Measurements from ENCODE around the gene GNAT1.

The GNAT1 gene

DNA sequence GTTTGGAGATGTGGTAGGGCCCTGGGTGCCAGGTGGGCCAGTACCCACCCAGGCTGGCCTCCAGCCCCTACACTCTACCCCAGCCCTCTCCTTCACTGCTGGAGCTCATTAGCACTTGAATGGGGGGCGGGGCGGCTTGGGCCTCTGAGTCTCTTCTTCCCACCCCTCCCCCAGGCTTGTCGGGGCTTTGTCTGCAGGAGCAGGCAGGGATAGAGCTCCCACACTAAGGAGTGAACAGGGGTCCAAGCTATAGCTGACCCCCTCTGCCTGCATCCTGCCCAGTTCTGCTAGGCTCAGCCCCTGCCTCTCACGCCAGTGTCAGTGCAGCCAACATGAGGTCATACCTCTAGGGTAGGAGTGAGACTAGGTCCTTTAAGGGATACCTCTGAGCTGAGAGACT, 49.8 kb downstream of the GNAT1 start:
- no peak for TF ChIP-seq FOXP2 (optimal IDR thresholded peaks at IDR 0.05; ENCODE audit: borderline replicate concordance, extremely low read depth, extremely low read length, insufficient read depth)
- no peak for TF ChIP-seq TAF1 (IDR thresholded peaks at IDR 0.05; ENCODE audit: borderline replicate concordance, insufficient read depth, low read length)
- TF ChIP-seq SIN3A (IDR thresholded peaks at IDR 0.05; ENCODE audit: borderline replicate concordance, insufficient read depth, low read length): no peak
- TF ChIP-seq, protein P1, sequence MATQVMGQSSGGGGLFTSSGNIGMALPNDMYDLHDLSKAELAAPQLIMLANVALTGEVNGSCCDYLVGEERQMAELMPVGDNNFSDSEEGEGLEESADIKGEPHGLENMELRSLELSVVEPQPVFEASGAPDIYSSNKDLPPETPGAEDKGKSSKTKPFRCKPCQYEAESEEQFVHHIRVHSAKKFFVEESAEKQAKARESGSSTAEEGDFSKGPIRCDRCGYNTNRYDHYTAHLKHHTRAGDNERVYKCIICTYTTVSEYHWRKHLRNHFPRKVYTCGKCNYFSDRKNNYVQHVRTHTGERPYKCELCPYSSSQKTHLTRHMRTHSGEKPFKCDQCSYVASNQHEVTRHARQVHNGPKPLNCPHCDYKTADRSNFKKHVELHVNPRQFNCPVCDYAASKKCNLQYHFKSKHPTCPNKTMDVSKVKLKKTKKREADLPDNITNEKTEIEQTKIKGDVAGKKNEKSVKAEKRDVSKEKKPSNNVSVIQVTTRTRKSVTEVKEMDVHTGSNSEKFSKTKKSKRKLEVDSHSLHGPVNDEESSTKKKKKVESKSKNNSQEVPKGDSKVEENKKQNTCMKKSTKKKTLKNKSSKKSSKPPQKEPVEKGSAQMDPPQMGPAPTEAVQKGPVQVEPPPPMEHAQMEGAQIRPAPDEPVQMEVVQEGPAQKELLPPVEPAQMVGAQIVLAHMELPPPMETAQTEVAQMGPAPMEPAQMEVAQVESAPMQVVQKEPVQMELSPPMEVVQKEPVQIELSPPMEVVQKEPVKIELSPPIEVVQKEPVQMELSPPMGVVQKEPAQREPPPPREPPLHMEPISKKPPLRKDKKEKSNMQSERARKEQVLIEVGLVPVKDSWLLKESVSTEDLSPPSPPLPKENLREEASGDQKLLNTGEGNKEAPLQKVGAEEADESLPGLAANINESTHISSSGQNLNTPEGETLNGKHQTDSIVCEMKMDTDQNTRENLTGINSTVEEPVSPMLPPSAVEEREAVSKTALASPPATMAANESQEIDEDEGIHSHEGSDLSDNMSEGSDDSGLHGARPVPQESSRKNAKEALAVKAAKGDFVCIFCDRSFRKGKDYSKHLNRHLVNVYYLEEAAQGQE (IDR thresholded peaks at IDR 0.05; ENCODE audit: insufficient read depth in 1 of 2, low read depth in 2 of 2, low read length in 2 of 2): no peak
- TF ChIP-seq POLR2AphosphoS5 (IDR thresholded peaks at IDR 0.05; ENCODE audit: low read depth, low read length): no peak

DNA sequence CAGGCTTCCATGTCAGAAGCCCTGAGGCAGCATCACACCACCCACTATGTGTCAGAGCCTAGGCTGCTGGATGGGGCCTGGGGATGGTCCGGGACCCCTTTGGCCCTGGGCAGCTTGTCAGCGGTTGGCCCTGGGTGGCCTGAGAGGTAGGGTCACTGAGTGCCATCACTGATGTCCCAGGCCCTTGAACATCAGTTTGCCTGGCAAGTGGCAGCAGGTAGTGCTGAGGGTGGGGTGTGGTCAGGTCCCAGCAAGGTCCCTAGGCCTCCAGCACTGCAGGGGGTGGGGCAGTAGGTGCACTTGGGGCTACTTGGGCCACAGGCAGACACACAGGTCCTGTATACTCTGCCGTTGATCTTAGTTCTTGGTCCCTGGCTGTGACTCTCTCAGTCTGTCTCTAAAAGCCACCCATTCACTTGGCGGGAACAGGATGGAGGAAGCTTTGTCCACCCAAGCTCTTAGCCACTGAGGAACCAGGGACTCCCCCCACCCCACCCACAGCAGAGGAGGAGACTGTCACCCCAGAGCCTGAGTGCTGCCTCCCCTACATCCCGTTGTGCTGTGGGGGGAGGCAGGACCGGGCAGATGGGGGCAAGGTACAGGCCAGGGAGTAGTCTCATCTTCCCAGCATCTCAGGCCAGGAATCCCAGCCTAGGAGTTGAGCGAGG, 50.4 kb downstream of the GNAT1 start:
- TF ChIP-seq SIN3A (IDR thresholded peaks at IDR 0.05; ENCODE audit: borderline replicate concordance, insufficient read depth, low read length) (no peak), POLR2AphosphoS5 (IDR thresholded peaks at IDR 0.05; ENCODE audit: low read depth, low read length) (no peak), TAF1 (IDR thresholded peaks at IDR 0.05; ENCODE audit: borderline replicate concordance, insufficient read depth, low read length) (no peak), FOXP2 (optimal IDR thresholded peaks at IDR 0.05; ENCODE audit: borderline replicate concordance, extremely low read depth, extremely low read length, insufficient read depth) (no peak)
- TF ChIP-seq, protein P1 (IDR thresholded peaks at IDR 0.05; ENCODE audit: insufficient read depth in 1 of 2, low read depth in 2 of 2, low read length in 2 of 2): no peak

DNA sequence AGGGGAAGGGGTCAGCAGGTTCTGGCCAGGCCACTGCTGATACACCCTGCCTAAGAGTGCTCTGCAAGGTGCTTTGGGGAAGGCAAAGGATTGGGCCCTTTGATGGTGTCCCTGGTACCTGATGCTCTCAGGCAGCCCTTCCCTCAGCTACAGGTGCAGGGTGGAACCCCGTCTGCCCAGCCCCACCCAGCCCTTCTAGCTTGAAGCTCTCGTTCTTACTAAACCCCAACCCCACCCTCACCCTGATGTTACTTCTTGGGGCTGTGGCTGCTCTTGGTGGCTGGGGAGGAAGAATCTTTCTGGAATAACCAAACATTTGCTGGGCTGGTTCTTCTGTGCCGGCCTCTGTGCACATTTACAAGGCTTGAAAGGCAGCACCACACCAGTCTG, 51.0 kb downstream of the GNAT1 start:
- TF ChIP-seq, protein P1 (IDR thresholded peaks at IDR 0.05; ENCODE audit: insufficient read depth in 1 of 2, low read depth in 2 of 2, low read length in 2 of 2): no peak
- TF ChIP-seq FOXP2 (optimal IDR thresholded peaks at IDR 0.05; ENCODE audit: borderline replicate concordance, extremely low read depth, extremely low read length, insufficient read depth) (no peak), SIN3A (IDR thresholded peaks at IDR 0.05; ENCODE audit: borderline replicate concordance, insufficient read depth, low read length) (no peak), POLR2AphosphoS5 (IDR thresholded peaks at IDR 0.05; ENCODE audit: low read depth, low read length) (no peak), TAF1 (IDR thresholded peaks at IDR 0.05; ENCODE audit: borderline replicate concordance, insufficient read depth, low read length) (no peak)

DNA sequence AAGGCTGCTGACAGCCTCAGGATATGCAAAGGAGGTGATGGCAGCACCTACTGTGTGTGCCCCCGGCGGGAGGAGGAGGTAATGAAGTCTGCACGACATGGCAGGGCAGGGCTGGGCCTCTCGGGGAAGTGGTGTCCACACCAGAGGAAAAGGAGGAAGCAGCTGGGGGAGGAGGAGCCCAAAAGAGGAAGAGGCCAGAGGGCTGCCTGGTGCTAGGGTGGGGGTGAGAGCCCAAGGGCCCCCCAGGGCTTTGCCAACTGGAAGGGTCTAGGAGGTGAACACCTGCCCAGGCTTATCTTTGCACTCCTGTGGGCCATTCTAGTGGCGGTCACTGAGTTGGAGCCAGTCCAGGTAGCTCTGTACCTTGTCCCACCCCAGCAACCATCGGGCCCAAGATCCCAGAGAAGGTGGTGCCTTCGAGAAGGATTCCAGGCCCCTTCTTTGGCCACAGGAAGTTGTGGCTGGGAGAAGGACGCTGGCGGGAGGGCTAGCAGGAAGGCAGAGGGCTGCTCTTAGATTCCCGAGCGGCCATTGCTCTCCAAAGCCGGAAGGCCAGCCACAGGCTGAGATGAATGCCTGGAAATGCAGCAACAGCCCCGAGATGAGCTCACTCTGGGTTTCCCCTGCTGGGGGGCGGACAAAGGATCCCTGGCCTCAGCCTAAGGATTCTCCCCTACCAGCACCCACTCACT, 51.6 kb downstream of the GNAT1 start:
- TF ChIP-seq POLR2AphosphoS5 (IDR thresholded peaks at IDR 0.05; ENCODE audit: low read depth, low read length) (no peak), SIN3A (IDR thresholded peaks at IDR 0.05; ENCODE audit: borderline replicate concordance, insufficient read depth, low read length) (no peak), TAF1 (IDR thresholded peaks at IDR 0.05; ENCODE audit: borderline replicate concordance, insufficient read depth, low read length) (no peak), FOXP2 (optimal IDR thresholded peaks at IDR 0.05; ENCODE audit: borderline replicate concordance, extremely low read depth, extremely low read length, insufficient read depth) (no peak)
- TF ChIP-seq, protein P1 (IDR thresholded peaks at IDR 0.05; ENCODE audit: insufficient read depth in 1 of 2, low read depth in 2 of 2, low read length in 2 of 2): no peak
